HCT116 (cell line): ENCODE results near the gene SMARCA2. TPM values are rescaled to one million over a fixed set of nuclear protein-coding genes. Genes with fewer than 3 reads are reported as not detected.

Experiments used
- ATAC-seq: fragments of 200-7000 bp; cut with Tn5 transposase; 2 replicates; pipeline ENCODE4 v1.9.1; 2020; ENCODE audit warnings: mild to moderate bottlenecking, moderate library complexity
- BruUV-seq: library from RNA; stranded (reverse); fragments of 400-500 nt; replicated peaks from 2 replicates; lab custom pipeline; 2021; lab: Mats Ljungman, UMichigan
- CTCF ChIA-PET: fragments of 300-600 bp; sonication (Branson Sonifier 250); formaldehyde crosslinking; loops from one replicate; lab custom pipeline; 2021; ENCODE audit warnings: antibody characterized with exemption; lab: Charles Lee
- POLR2A ChIA-PET: fragments of 300-600, 350-600 bp; sonication (Branson Sonifier 250); formaldehyde crosslinking; loops from one replicate; lab custom pipeline; 2021; ENCODE audit warnings: antibody characterized with exemption; lab: Charles Lee
- RAD21 ChIA-PET, 2 experiments: fragments of 300-600 bp; sonication (Branson Sonifier 250); formaldehyde crosslinking; loops; one replicate each; lab custom pipeline; 2023; ENCODE audit warnings: low total read pairs in 2 of 2; ENCODE audit not compliant: uncharacterized antibody in 2 of 2, unreplicated experiment in 2 of 2, low non-redundant PET in 1 of 2; lab: Charles Lee
- DNase-seq: peaks from one replicate; pipeline ENCODE4 v3.0.0-alpha.2; 2010; ENCODE audit warnings: low read depth, low spot score
- H2AFZ ChIP-seq: fragments of 200-600 bp; shearing (Covaris generic), sonication (generic); 2 replicates; pipeline ENCODE4 v1.6.1; 2017; ENCODE audit warnings: low read depth, mixed run types, mixed read lengths, antibody characterized with exemption, low read length; ENCODE audit not compliant: poor library complexity, severe bottlenecking
- H3K27ac ChIP-seq: 2 replicates; pipeline ENCODE4 v1.5.1; 2012; ENCODE audit warnings: low read depth, low read length
- H3K27me3 ChIP-seq: fragments of 200-600 bp; sonication (generic); 2 replicates; pipeline ENCODE4 v1.6.1; 2016; ENCODE audit warnings: mixed run types, low read length, mixed read lengths; ENCODE audit not compliant: insufficient read depth
- H3K36me3 ChIP-seq, 2 experiments: fragments of 200-500 bp in 1 of 2; fragments of 200-600 bp in 1 of 2; sonication (Bioruptor generic) in 1 of 2; sonication (generic) in 1 of 2; 2 replicates each; pipeline versions ENCODE4 v1.5.1 to v1.6.1; 2014 to 2016; ENCODE audit warnings: low read length in 2 of 2, inconsistent platforms in 1 of 2, mixed read lengths in 1 of 2, mixed run types in 1 of 2; ENCODE audit not compliant: insufficient read depth in 2 of 2, control insufficient read depth in 1 of 2
- H3K4me1 ChIP-seq, 2 experiments: fragments of 200-600 bp in 1 of 2; sonication (generic) in 1 of 2; 2 replicates each; pipeline versions ENCODE4 v1.5.1 to v1.6.1; 2012 to 2017; ENCODE audit warnings: low read length in 2 of 2, inconsistent platforms in 1 of 2, mild to moderate bottlenecking in 1 of 2, mixed read lengths in 1 of 2, mixed run types in 1 of 2, moderate library complexity in 1 of 2; ENCODE audit not compliant: insufficient read depth in 2 of 2, control insufficient read depth in 1 of 2
- H3K4me2 ChIP-seq: fragments of 200-600 bp; sonication (generic); 2 replicates; pipeline ENCODE4 v1.6.1; 2017; ENCODE audit warnings: mixed run types, low read length, mixed read lengths
- H3K4me3 ChIP-seq, 2 experiments: fragments of 200-600 bp in 1 of 2; sonication (generic) in 1 of 2; replicated peaks in 1 of 2; 2 replicates each; pipeline ENCODE4 v1.5.1; 2011 to 2016; ENCODE audit warnings: low read length in 2 of 2, control low read depth in 1 of 2, low read depth in 1 of 2, mild to moderate bottlenecking in 1 of 2, mixed read lengths in 1 of 2, mixed run types in 1 of 2
- H3K79me2 ChIP-seq: fragments of 200-600 bp; sonication (generic); 2 replicates; pipeline ENCODE4 v1.6.1; 2017; ENCODE audit warnings: mild to moderate bottlenecking, mixed run types, low read length, moderate library complexity, mixed read lengths; ENCODE audit not compliant: insufficient read depth
- H3K9ac ChIP-seq: fragments of 200-600 bp; sonication (generic); 2 replicates; pipeline ENCODE4 v1.6.1; 2016; ENCODE audit warnings: low read length, mixed read lengths
- H3K9me2 ChIP-seq: fragments of 200-600 bp; sonication (generic), shearing (Covaris generic); 2 replicates; pipeline ENCODE4 v1.6.1; 2017; ENCODE audit warnings: mixed run types, mild to moderate bottlenecking, moderate library complexity; ENCODE audit not compliant: insufficient read depth
- H3K9me3 ChIP-seq, 2 experiments: fragments of 200-500 bp in 1 of 2; fragments of 200-600 bp in 1 of 2; sonication (Bioruptor generic) in 1 of 2; sonication (generic) in 1 of 2; 2 replicates each; pipeline ENCODE4 v1.6.1; 2014 to 2017; ENCODE audit warnings: low read length in 2 of 2, mixed read lengths in 2 of 2, inconsistent platforms in 1 of 2, low read depth in 1 of 2, mild to moderate bottlenecking in 1 of 2, mixed run types in 1 of 2, moderate library complexity in 1 of 2; ENCODE audit not compliant: control insufficient read depth in 1 of 2, insufficient read depth in 1 of 2
- H4K20me1 ChIP-seq: fragments of 200-600 bp; sonication (generic), shearing (Covaris generic); 2 replicates; pipeline ENCODE4 v1.6.1; 2017; ENCODE audit warnings: mixed run types, mild to moderate bottlenecking, moderate library complexity; ENCODE audit not compliant: insufficient read depth
- CBX3 ChIP-seq: IDR thresholded peaks from 2 replicates; pipeline ENCODE4 v1.6.1; 2012; ENCODE audit warnings: low read depth
- CEBPB ChIP-seq: IDR thresholded peaks from 2 replicates; pipeline ENCODE4 v1.6.1; 2012; ENCODE audit warnings: low read depth
- EZH2 ChIP-seq: fragments of 200-600 bp; sonication (generic); IDR thresholded peaks from 2 replicates; pipeline ENCODE4 v1.6.1; 2017; ENCODE audit warnings: antibody characterized with exemption, mixed run types
- POLR2AphosphoS5 ChIP-seq: IDR thresholded peaks from 2 replicates; pipeline ENCODE4 v1.6.1; 2011; ENCODE audit warnings: mild to moderate bottlenecking, low read depth, low read length, moderate library complexity
- SIN3A ChIP-seq: IDR thresholded peaks from 2 replicates; pipeline ENCODE4 v1.6.1; 2012; ENCODE audit warnings: low read depth
- SP1 ChIP-seq: IDR thresholded peaks from 2 replicates; pipeline ENCODE4 v1.6.1; 2012; ENCODE audit warnings: low read depth
- SRF ChIP-seq: IDR thresholded peaks from 2 replicates; pipeline ENCODE4 v1.6.1; 2012; ENCODE audit warnings: low read depth
- ZNF274 ChIP-seq: fragments of 200-500 bp; sonication (Bioruptor generic); IDR thresholded peaks from 2 replicates; pipeline ENCODE4 v1.6.1; 2014; ENCODE audit warnings: mild to moderate bottlenecking, low read depth, low read length, inconsistent platforms
- intact Hi-C: fragments of 100-400 bp; cut with micrococcal nuclease; formaldehyde crosslinking; loops from 2 replicates; pipeline ENCODE4 v1.10.0; 2022
- total RNA-seq: library from RNA; stranded (reverse); gene quantifications from one replicate; pipeline ENCODE4 v1.2.1, GENCODE V29; 2021; ENCODE audit not compliant: unreplicated experiment
- TF ChIP-seq, protein P1 (sequence below): IDR thresholded peaks from 2 replicates; pipeline ENCODE4 v1.6.1; 2012; ENCODE audit warnings: low read depth
- TF ChIP-seq, protein P2 (sequence below): IDR thresholded peaks from 2 replicates; pipeline ENCODE4 v1.6.1; 2012

The SMARCA2 gene
- total RNA-seq, 1 experiment from 2014 or later: 14.7 TPM

DNA sequence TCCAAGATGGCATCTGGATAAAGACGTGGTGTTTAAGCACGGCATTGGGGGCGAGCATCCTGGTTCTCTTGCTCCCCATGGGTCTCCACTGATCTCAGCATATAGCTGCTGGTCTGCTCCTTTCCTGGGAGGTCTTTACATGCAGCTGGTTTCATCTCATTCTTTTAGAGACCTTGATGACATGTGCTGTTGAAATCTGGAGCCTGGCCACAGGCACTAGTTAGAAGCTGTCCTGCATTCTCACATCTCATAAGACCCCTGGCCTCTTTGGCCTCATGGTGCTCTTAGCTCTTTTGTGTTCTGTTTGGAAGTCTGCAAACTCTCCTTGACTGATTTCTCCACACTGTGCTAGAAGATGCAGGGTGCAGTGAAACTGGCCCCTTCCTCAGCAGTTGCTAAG lies 113.0 kb downstream of the SMARCA2 start:
- no peaks in the 10 kb centered on the region for H3K9me2 ChIP-seq
- DNase-seq (no peak), ATAC-seq (no peak)
- no peaks in the 10 kb centered on the region for H3K9me3 ChIP-seq
- no peaks in the 10 kb centered on the region for H3K27me3 ChIP-seq
- H3K4me2 ChIP-seq: no peak overlapping the region
- H2AFZ ChIP-seq: no peak overlapping the region
- POLR2A ChIA-PET: no interaction called here
- no peaks in the 10 kb centered on the region for H3K36me3 ChIP-seq
- H3K4me3 ChIP-seq: no peak overlapping the region
- H3K4me1 ChIP-seq: no peaks in the 10 kb centered on the region
- intact Hi-C loops: no loop called here
- no peaks in the 10 kb centered on the region for H4K20me1 ChIP-seq
- CTCF ChIA-PET: no interaction called here
- no TSS peak for BruUV-seq
- TF ChIP-seq CEBPB: no peak
- no peaks in the 10 kb centered on the region for H3K79me2 ChIP-seq
- no peak overlapping the region for H3K9ac ChIP-seq
- no peak overlapping the region for H3K27ac ChIP-seq
- RAD21 ChIA-PET: no interaction called here

DNA sequence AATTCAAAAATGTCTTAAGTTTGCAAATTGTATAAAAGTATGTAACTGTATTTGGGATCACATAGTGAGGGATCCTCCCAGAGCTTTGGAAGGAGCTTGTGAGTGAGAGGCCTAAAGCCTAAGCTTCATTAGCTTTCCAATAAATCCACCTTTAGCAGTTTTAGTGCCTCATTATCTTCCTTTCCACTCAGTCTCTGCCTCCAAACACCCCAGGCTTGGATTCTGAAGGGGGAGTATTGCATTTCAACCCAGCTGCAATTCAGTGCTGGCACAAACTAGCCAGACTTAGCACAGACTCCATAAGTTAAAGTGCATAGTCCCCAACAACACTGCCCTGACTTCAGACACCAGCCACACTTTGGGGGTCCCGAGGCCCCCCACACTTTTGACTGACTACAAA lies 113.5 kb downstream of the SMARCA2 start:
- ATAC-seq: no peak
- no peaks in the 10 kb centered on the region for H3K36me3 ChIP-seq
- no peaks in the 10 kb centered on the region for H3K9me2 ChIP-seq
- no peak overlapping the region for H2AFZ ChIP-seq
- no peak overlapping the region for H3K4me2 ChIP-seq
- H4K20me1 ChIP-seq: no peaks in the 10 kb centered on the region
- no peak overlapping the region for H3K9ac ChIP-seq
- H3K79me2 ChIP-seq: no peaks in the 10 kb centered on the region
- no TSS peak for BruUV-seq
- POLR2A ChIA-PET: no interaction called here
- no peak overlapping the region for H3K4me3 ChIP-seq
- TF ChIP-seq EZH2 (no peak), SP1 (no peak), SRF (no peak), CBX3 (no peak), ZNF274 (no peak), SIN3A (no peak), POLR2AphosphoS5 (no peak)
- TF ChIP-seq, protein P1, sequence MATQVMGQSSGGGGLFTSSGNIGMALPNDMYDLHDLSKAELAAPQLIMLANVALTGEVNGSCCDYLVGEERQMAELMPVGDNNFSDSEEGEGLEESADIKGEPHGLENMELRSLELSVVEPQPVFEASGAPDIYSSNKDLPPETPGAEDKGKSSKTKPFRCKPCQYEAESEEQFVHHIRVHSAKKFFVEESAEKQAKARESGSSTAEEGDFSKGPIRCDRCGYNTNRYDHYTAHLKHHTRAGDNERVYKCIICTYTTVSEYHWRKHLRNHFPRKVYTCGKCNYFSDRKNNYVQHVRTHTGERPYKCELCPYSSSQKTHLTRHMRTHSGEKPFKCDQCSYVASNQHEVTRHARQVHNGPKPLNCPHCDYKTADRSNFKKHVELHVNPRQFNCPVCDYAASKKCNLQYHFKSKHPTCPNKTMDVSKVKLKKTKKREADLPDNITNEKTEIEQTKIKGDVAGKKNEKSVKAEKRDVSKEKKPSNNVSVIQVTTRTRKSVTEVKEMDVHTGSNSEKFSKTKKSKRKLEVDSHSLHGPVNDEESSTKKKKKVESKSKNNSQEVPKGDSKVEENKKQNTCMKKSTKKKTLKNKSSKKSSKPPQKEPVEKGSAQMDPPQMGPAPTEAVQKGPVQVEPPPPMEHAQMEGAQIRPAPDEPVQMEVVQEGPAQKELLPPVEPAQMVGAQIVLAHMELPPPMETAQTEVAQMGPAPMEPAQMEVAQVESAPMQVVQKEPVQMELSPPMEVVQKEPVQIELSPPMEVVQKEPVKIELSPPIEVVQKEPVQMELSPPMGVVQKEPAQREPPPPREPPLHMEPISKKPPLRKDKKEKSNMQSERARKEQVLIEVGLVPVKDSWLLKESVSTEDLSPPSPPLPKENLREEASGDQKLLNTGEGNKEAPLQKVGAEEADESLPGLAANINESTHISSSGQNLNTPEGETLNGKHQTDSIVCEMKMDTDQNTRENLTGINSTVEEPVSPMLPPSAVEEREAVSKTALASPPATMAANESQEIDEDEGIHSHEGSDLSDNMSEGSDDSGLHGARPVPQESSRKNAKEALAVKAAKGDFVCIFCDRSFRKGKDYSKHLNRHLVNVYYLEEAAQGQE: no peak
- TF ChIP-seq, protein P2, sequence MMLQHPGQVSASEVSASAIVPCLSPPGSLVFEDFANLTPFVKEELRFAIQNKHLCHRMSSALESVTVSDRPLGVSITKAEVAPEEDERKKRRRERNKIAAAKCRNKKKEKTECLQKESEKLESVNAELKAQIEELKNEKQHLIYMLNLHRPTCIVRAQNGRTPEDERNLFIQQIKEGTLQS: no peak
- TF ChIP-seq, all 23 proteins: peak for 0
- Histone ChIP-seq H3K27ac (no peak overlapping the region), H3K4me1 (no peaks in the 10 kb centered on the region), H3K27me3 (no peaks in the 10 kb centered on the region), H3K9me3 (no peaks in the 10 kb centered on the region)
- ChIA-PET CTCF (no interaction called here), RAD21 (no interaction called here)
- no peak for DNase-seq
- intact Hi-C loops: no loop called here
